KMS-11 (cell line): ENCODE measurements around the gene CHD6.
A peak's percentile ranks its signal among the peaks of the same experiment; 100 is the strongest.

ENCODE experiments used
- H2AFZ ChIP-seq: fragments of 200-600 bp; sonication (generic); 2 replicates; pipeline ENCODE4 v1.6.1; 2016; ENCODE audit warnings: antibody characterized with exemption, mixed run types, low read depth
- H3K27ac ChIP-seq: fragments of 200-600 bp; sonication (generic); 2 replicates; pipeline ENCODE4 v1.6.1; 2016; ENCODE audit warnings: mild to moderate bottlenecking, mixed run types
- H3K27me3 ChIP-seq: fragments of 200-600 bp; sonication (generic); 2 replicates; pipeline ENCODE4 v1.6.1; 2017; ENCODE audit warnings: mild to moderate bottlenecking, low read depth, mixed run types, moderate library complexity; ENCODE audit not compliant: insufficient read depth
- H3K36me3 ChIP-seq: fragments of 200-600 bp; sonication (generic); 2 replicates; pipeline ENCODE4 v1.6.1; 2017; ENCODE audit warnings: mild to moderate bottlenecking, mixed run types; ENCODE audit not compliant: insufficient read depth
- H3K4me1 ChIP-seq: fragments of 200-600 bp; sonication (generic); 2 replicates; pipeline ENCODE4 v1.6.1; 2016; ENCODE audit warnings: mild to moderate bottlenecking, low read depth, mixed run types; ENCODE audit not compliant: poor library complexity, severe bottlenecking
- H3K4me2 ChIP-seq: fragments of 200-600 bp; sonication (generic); 2 replicates; pipeline ENCODE4 v1.7.0; 2016; ENCODE audit warnings: mild to moderate bottlenecking, mixed run types
- H3K4me3 ChIP-seq: fragments of 200-600 bp; sonication (generic); IDR thresholded peaks from 2 replicates; pipeline ENCODE4 v1.6.1; 2017; ENCODE audit warnings: low read depth, low read length, mixed read lengths; ENCODE audit not compliant: insufficient read depth
- H3K79me2 ChIP-seq: fragments of 200-600 bp; sonication (generic); 2 replicates; pipeline ENCODE4 v1.6.1; 2016; ENCODE audit warnings: low read depth, mixed run types; ENCODE audit not compliant: insufficient read depth
- H3K9ac ChIP-seq: fragments of 200-600 bp; sonication (generic); 2 replicates; pipeline ENCODE4 v1.6.1; 2016; ENCODE audit warnings: mild to moderate bottlenecking, mixed run types
- H4K20me1 ChIP-seq: fragments of 200-600 bp; sonication (generic); 2 replicates; pipeline ENCODE4 v1.6.1; 2016; ENCODE audit warnings: mild to moderate bottlenecking, mixed run types; ENCODE audit not compliant: insufficient read depth
- CTCF ChIP-seq: fragments of 200-600 bp; sonication (generic); conservative IDR thresholded peaks from 2 replicates; pipeline ENCODE4 v1.6.1; 2017; ENCODE audit warnings: low read depth, mild to moderate bottlenecking, antibody characterized with exemption, low read length, moderate library complexity, mixed read lengths

CHD6 gene

GRCh38 chr20:41617902-41618806, at the start of gene CHD6:
CHD6 (minus strand) TSS chr20:41618377; CDS start chr20:41551337, 67,040 bp downstream.
- no peaks in the 10 kb centered on the region for H3K36me3 ChIP-seq
- no peaks in the 10 kb centered on the region for H3K27me3 ChIP-seq
- H3K4me1 ChIP-seq = peaks cover 14% of the 10 kb centered on the region
- no peaks in the 10 kb centered on the region for H4K20me1 ChIP-seq
- H2AFZ ChIP-seq = peak within 1 kb of the TSS; percentile 80
- peaks cover 44% of the 10 kb centered on the region for H3K79me2 ChIP-seq
- peak within 1 kb of the TSS; percentile 68 for H3K27ac ChIP-seq
- peak within 1 kb of the TSS; percentile 52 for H3K4me3 ChIP-seq
- TF ChIP-seq CTCF = no peak
- peak within 1 kb of the TSS; percentile 94 for H3K4me2 ChIP-seq
- peak within 1 kb of the TSS; percentile 69 for H3K9ac ChIP-seq

- Histone ChIP-seq H3K27me3 (no peaks in the 10 kb centered on the region), H3K36me3 (no peaks in the 10 kb centered on the region), H3K4me2 (peak overlapping the region; percentile 44), H3K79me2 (no peaks in the 10 kb centered on the region), H3K4me3 (no peak overlapping the region), H2AFZ (peak overlapping the region; percentile 82), H4K20me1 (no peaks in the 10 kb centered on the region), H3K9ac (no peak overlapping the region), H3K27ac (no peak overlapping the region), H3K4me1 (peaks cover 11% of the 10 kb centered on the region)
- TF ChIP-seq CTCF = no peak
These were observed 46.4 kb upstream of the CHD6 start for GRCh38 chr20:41664584-41664983.

- H3K4me1 ChIP-seq = no peaks in the 10 kb centered on the region
- H3K27ac ChIP-seq = no peak overlapping the region
- H2AFZ ChIP-seq = no peak overlapping the region
- no peak for TF ChIP-seq CTCF
- no peak overlapping the region for H3K9ac ChIP-seq
- no peaks in the 10 kb centered on the region for H3K79me2 ChIP-seq
- H4K20me1 ChIP-seq = no peaks in the 10 kb centered on the region
- no peaks in the 10 kb centered on the region for H3K36me3 ChIP-seq
- no peaks in the 10 kb centered on the region for H3K27me3 ChIP-seq
- no peak overlapping the region for H3K4me2 ChIP-seq
- H3K4me3 ChIP-seq = no peak overlapping the region
These were observed 39.5 kb upstream of the CHD6 start for GRCh38 chr20:41657655-41658054.

GRCh38 chr20:41655962-41656618, 37.9 kb upstream of the CHD6 start:
- H3K4me3 ChIP-seq = no peak overlapping the region
- no peak overlapping the region for H3K4me2 ChIP-seq
- H3K27ac ChIP-seq = no peak overlapping the region
- no peak overlapping the region for H2AFZ ChIP-seq
- no peak overlapping the region for H3K9ac ChIP-seq
- H3K79me2 ChIP-seq = no peaks in the 10 kb centered on the region
- no peaks in the 10 kb centered on the region for H3K27me3 ChIP-seq
- no peaks in the 10 kb centered on the region for H4K20me1 ChIP-seq
- no peaks in the 10 kb centered on the region for H3K4me1 ChIP-seq
- H3K36me3 ChIP-seq = no peaks in the 10 kb centered on the region
- no peak for TF ChIP-seq CTCF
